T-helper 17 cell (primary cell): Measurements from ENCODE around the gene ASCC1. TPM values are rescaled to one million over a fixed set of nuclear protein-coding genes. Genes with fewer than 3 reads are reported as not detected.
"Not testable (repeated sequence)": the region's sequence is repeated elsewhere in the genome, so short reads cannot be mapped to it uniquely, and the experiment has no call there.

Source experiments
- ATAC-seq: fragments of 150-1000 bp; cut with Tn5 transposase; 2 replicates; pipeline ENCODE4 v1.10.0; 2021; ENCODE audit warnings: mild to moderate bottlenecking, moderate library complexity
- DNase-seq, 3 donors: peaks; one replicate each; pipeline versions ENCODE4 v3.0.0 to v3.0.0-alpha.2; 2020 to 2021
- H3K9me3 ChIP-seq: one replicate; pipeline ENCODE4 v1.7.0; 2013; ENCODE audit warnings: low read length, mild to moderate bottlenecking; ENCODE audit not compliant: control insufficient read depth, poor library complexity, severe bottlenecking
- H3K27ac Mint-ChIP-seq: one replicate; pipeline ENCODE4 v1.8.0; 2022; ENCODE audit warnings: mild to moderate bottlenecking, moderate library complexity, mixed read lengths
- H3K27me3 Mint-ChIP-seq: one replicate; pipeline ENCODE4 v1.8.0; 2022; ENCODE audit warnings: mixed read lengths
- H3K36me3 Mint-ChIP-seq: one replicate; pipeline ENCODE4 v1.8.0; 2022; ENCODE audit warnings: low read depth, mixed read lengths
- H3K4me1 Mint-ChIP-seq: one replicate; pipeline ENCODE4 v1.8.0; 2022; ENCODE audit warnings: mild to moderate bottlenecking, mixed read lengths
- H3K4me3 Mint-ChIP-seq: one replicate; pipeline ENCODE4 v1.8.0; 2022; ENCODE audit warnings: mild to moderate bottlenecking, moderate library complexity, mixed read lengths
- total RNA-seq, 4 donors: library from RNA in 2 of 4; stranded (reverse) in 2 of 4; gene quantifications; one replicate each; pipeline ENCODE4 v1.2.3 and lab custom pipeline; 2022 to 2026

ASCC1 gene
- total RNA-seq, 2 donors from 2014 or later: 14.0 to 14.6 TPM

DNA sequence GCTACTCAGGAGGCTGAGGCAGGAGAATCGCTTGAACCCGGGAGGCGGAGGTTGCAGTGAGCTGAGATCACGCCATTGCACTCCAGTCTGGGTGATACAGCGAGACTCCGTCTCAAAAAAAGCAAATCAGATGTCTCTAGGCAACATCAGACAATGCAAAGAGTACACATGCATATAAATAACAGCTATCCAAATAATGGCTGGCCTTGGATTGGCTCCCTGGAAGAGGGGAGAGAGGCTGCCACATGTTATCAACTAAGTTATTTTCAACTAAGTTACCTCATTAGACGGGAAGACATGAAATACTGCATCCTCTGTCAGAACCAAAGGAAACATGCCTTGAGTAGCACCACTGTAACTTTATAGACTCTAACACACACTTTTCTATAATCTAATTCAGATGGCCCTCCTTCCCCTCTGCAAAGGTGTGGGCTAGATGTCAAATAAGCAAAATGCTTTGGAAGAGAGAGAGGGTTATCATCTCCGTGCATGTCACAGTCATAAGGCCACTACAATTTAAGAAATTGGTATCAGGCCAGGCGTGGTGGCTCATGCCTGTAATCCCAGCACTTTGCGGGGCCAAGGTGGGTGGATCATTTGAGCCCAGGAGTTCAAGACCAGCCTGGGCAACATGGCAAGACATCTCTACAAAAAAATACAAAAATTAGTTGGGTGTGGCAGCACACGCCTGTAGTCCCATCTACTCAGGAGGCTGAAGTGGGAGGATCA is 105.2 kb downstream of the ASCC1 start:
- no peaks in the 10 kb centered on the region for H3K9me3 ChIP-seq
- Mint-ChIP-seq H3K27ac (peak overlapping the region; percentile 96), H3K4me3 (no peak overlapping the region), H3K36me3 (peaks cover 6% of the 10 kb centered on the region), H3K4me1 (peaks cover 54% of the 10 kb centered on the region), H3K27me3 (no peaks in the 10 kb centered on the region)
- ATAC-seq (no peak), DNase-seq (no peak)

DNA sequence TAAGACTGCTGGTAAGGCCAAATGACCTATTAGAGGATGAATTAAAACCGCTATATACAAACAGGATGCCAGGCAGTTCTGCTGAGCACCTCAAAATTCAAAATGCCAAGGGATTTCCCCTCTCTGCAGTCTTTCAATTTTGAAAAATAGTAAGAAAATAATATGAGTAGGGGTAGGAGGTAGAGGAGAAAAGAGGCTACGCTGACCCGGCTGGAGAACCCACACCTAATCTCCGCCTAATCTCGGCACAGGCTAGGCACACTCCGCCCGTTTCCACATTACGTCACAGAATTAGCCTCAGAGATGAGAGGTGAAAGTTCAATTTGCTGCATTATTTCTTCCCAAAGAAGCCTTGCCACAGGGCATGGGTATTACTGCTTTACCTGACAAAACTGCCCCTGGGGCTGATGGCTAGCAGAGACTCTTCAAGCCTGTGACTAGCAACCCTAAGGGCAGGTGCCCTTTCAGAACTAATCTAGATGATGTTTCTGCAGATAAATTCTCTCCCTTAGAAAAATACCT is 106.4 kb downstream of the ASCC1 start:
- peak overlapping the region; percentile 96 for H3K27ac Mint-ChIP-seq
- H3K27me3 Mint-ChIP-seq: no peaks in the 10 kb centered on the region
- ATAC-seq (peak; percentile 72), DNase-seq (no peak)
- H3K4me3 Mint-ChIP-seq: peak overlapping the region; percentile 69
- H3K4me1 Mint-ChIP-seq: peaks cover 49% of the 10 kb centered on the region
- peaks cover 2% of the 10 kb centered on the region for H3K36me3 Mint-ChIP-seq
- no peaks in the 10 kb centered on the region for H3K9me3 ChIP-seq

- ATAC-seq (peak; percentile 31), DNase-seq (no peak)
- no peaks in the 10 kb centered on the region for H3K9me3 ChIP-seq
- peaks cover 2% of the 10 kb centered on the region for H3K36me3 Mint-ChIP-seq
- no peaks in the 10 kb centered on the region for H3K27me3 Mint-ChIP-seq
- H3K4me3 Mint-ChIP-seq: peak overlapping the region; percentile 69
- peak overlapping the region; percentile 96 for H3K27ac Mint-ChIP-seq
- peaks cover 51% of the 10 kb centered on the region for H3K4me1 Mint-ChIP-seq
Measured at GRCh38 chr10:72108830-72109635, 107.0 kb downstream of the ASCC1 start.

GRCh38 chr10:72108004-72108370 is 108.1 kb downstream of the ASCC1 start:
- H3K36me3 Mint-ChIP-seq, DNase-seq, H3K27me3 Mint-ChIP-seq, H3K9me3 ChIP-seq: not testable (repeated sequence)
- Mint-ChIP-seq H3K4me3 (peak overlapping the region; percentile 77), H3K4me1 (peaks cover 54% of the 10 kb centered on the region), H3K27ac (peak overlapping the region; percentile 96)
- ATAC-seq: peak; percentile 14

- H3K4me1 Mint-ChIP-seq: peaks cover 54% of the 10 kb centered on the region
- no peak for DNase-seq
- H3K27me3 Mint-ChIP-seq: no peaks in the 10 kb centered on the region
- peak overlapping the region; percentile 77 for H3K4me3 Mint-ChIP-seq
- peak; percentile 75 for ATAC-seq
- no peaks in the 10 kb centered on the region for H3K9me3 ChIP-seq
- peak overlapping the region; percentile 96 for H3K27ac Mint-ChIP-seq
- peaks cover 5% of the 10 kb centered on the region for H3K36me3 Mint-ChIP-seq
Measured at GRCh38 chr10:72107325-72108003, 108.6 kb downstream of the ASCC1 start.

DNA sequence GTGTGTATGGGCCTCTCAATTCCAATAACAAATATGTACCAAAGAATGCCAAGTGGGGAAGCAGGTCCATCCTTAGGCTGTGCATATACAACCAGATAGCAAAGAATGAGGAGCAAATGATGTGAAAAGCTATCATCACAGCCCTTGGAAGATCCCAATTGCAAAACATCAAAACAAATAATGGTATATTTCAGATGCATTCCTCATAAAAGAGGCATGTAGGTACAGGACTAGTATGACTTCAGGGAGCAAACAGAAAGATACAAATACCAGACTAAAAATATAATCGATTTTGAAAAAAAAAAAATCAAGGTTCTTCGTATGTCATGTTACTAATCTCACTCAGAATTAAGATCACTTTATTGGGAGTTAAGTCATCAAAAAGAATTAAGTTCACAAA is 109.2 kb downstream of the ASCC1 start:
- Mint-ChIP-seq H3K4me3 (peak overlapping the region; percentile 41), H3K27ac (peak overlapping the region; percentile 96), H3K36me3 (peaks cover 2% of the 10 kb centered on the region), H3K27me3 (no peaks in the 10 kb centered on the region), H3K4me1 (peaks cover 55% of the 10 kb centered on the region)
- no peak for DNase-seq
- no peaks in the 10 kb centered on the region for H3K9me3 ChIP-seq
- no peak for ATAC-seq

DNA sequence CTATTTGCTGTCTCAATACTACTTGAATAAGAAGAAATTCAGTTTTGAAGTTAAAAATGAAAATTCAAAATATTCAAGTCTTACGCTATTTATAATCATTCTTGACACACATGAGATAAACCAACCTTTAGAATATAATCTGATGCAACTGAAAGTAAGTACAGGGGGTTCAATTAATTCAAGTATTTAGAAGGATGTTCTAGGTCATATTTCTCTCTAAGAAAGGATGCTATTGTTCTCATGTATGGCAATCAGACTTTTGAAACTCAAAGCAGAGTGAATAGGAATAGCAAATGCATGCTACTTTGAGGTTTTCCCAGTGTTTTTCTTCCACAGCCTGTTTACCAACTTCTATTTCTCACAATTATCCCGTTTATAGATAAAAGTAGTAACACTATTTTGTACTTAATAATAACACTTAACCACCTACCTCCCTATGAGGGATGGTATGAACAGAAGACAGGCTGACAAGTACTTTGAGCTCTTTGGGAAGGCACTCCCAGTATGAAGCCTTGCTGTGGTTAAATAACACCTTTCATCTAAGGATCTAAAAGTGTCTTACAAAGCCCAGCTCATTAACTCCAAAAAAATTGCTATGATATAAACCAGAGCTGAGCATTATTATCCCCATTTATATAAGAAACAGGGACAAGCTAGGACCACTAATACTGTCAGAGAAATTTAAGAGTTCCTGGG is 109.8 kb downstream of the ASCC1 start:
- DNase-seq (no peak), ATAC-seq (no peak)
- Mint-ChIP-seq H3K4me1 (peaks cover 59% of the 10 kb centered on the region), H3K27me3 (no peaks in the 10 kb centered on the region), H3K4me3 (peak overlapping the region; percentile 41), H3K27ac (peak overlapping the region; percentile 96), H3K36me3 (peaks cover 6% of the 10 kb centered on the region)
- no peaks in the 10 kb centered on the region for H3K9me3 ChIP-seq

DNA sequence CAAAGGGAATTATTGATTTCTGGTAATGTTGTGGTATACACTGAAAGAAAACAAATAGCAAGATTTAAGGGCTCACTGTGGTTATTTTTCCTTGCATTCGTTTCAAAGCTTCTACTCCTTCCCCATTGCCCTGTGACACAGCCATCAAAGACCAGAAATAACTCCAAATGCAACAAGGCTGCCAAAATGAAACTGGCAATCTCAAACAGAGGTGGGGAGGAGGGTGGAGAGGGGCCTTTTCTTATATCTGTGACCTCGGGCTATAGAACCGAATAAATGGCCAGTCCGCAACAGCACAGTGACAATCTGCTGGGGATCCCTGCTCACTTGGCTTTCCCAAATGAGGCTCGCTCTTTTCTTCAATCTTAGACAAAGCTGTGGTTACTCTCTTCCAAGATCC is 110.4 kb downstream of the ASCC1 start:
- H3K4me3 Mint-ChIP-seq: no peak overlapping the region
- ATAC-seq (no peak), DNase-seq (no peak)
- H3K27ac Mint-ChIP-seq: peak overlapping the region; percentile 96
- no peaks in the 10 kb centered on the region for H3K27me3 Mint-ChIP-seq
- H3K9me3 ChIP-seq: no peaks in the 10 kb centered on the region
- H3K4me1 Mint-ChIP-seq: peaks cover 65% of the 10 kb centered on the region
- H3K36me3 Mint-ChIP-seq: peaks cover 8% of the 10 kb centered on the region

DNA sequence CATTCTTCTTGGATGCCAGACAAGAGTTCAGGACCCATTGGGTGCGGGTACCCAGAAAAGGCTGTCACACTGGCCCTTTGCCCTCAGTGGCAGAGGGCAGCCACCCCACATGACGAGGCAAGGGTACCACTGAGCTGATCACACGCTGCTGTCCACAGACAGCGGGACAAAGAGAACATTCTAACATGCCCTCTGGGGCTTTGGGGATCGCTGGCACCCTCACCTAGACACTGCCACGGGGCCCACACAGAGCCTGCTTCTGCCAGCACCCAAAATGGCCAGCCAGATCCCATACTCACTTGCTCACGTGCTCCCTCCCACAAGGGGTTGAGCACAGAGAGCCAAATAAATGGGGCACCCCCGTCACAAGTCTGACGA is 111.0 kb downstream of the ASCC1 start:
- H3K27me3 Mint-ChIP-seq: no peaks in the 10 kb centered on the region
- peaks cover 8% of the 10 kb centered on the region for H3K36me3 Mint-ChIP-seq
- no peak for ATAC-seq
- peak overlapping the region; percentile 91 for H3K27ac Mint-ChIP-seq
- DNase-seq: no peak
- H3K4me1 Mint-ChIP-seq: peaks cover 64% of the 10 kb centered on the region
- no peaks in the 10 kb centered on the region for H3K9me3 ChIP-seq
- no peak overlapping the region for H3K4me3 Mint-ChIP-seq

- H3K4me1 Mint-ChIP-seq: peaks cover 59% of the 10 kb centered on the region
- no peaks in the 10 kb centered on the region for H3K27me3 Mint-ChIP-seq
- ATAC-seq (no peak), DNase-seq (no peak)
- H3K4me3 Mint-ChIP-seq: no peak overlapping the region
- H3K36me3 Mint-ChIP-seq: peaks cover 8% of the 10 kb centered on the region
- H3K27ac Mint-ChIP-seq: peak overlapping the region; percentile 91
- H3K9me3 ChIP-seq: no peaks in the 10 kb centered on the region
Measured at GRCh38 chr10:72104472-72105097, 111.5 kb downstream of the ASCC1 start.

- no peaks in the 10 kb centered on the region for H3K9me3 ChIP-seq
- no peaks in the 10 kb centered on the region for H3K27me3 Mint-ChIP-seq
- ATAC-seq (no peak), DNase-seq (no peak)
- peaks cover 35% of the 10 kb centered on the region for H3K4me1 Mint-ChIP-seq
- peaks cover 18% of the 10 kb centered on the region for H3K36me3 Mint-ChIP-seq
- no peak overlapping the region for H3K27ac Mint-ChIP-seq
- H3K4me3 Mint-ChIP-seq: no peak overlapping the region
Measured at GRCh38 chr10:72099600-72099921, 116.5 kb downstream of the ASCC1 start.

DNA sequence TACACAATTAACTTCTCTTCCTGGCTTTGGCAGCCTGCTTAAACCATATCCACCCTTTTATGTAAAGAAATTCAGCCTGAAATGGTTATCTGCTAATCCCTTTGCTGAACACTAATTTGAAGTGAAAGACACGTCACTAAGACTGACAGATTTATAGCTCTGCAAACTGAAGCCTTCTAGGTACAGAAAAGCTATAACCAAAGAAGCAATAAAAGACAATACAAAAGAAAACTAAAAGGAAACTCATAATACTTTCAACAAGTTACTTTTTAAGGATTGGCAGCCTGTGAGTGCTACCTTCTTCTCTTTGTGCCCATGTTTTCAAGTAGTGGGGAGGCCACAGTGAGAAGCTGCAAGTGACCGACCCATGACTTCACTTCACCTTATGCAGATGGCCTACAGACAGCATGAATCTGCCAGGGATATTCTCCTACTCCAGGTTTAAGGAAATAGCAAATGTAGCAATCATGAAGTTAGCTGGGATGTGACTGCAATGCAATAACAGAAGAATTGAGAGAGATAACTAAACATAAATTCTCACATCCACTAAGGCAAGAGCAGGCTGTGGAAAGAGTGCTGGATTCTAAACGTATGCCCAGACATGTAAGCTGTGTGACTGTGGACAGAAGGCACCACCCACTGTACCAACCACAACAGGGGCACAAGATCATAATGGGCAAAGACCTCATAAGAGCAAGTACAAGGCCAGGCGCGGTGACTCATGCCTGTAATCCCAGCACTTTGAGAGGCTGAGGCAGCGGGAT is 117.1 kb downstream of the ASCC1 start:
- H3K4me1 Mint-ChIP-seq: peaks cover 33% of the 10 kb centered on the region
- peak overlapping the region; percentile 2 for H3K27ac Mint-ChIP-seq

More for the DNA sequence above, 117.1 kb downstream of the ASCC1 start:
- Mint-ChIP-seq H3K27me3 (no peaks in the 10 kb centered on the region), H3K4me3 (no peak overlapping the region), H3K36me3 (peaks cover 19% of the 10 kb centered on the region)
- H3K9me3 ChIP-seq: no peaks in the 10 kb centered on the region
- ATAC-seq: no peak
- no peak for DNase-seq
